Measurements from ENCODE around the gene PITPNC1.

The PITPNC1 gene

GRCh38 chr17:67542219-67543114, 165.4 kb downstream of the PITPNC1 start:
- no peak overlapping the region for H2AK5ac ChIP-seq (ENCODE audit: low read depth, low read length)
- no peak overlapping the region for H3K14ac ChIP-seq (ENCODE audit: low read length)
- no peak overlapping the region for H3K18ac ChIP-seq (ENCODE audit: low read length)
- H3K23ac ChIP-seq (ENCODE audit: low read depth, low read length, poor library complexity), result no peak overlapping the region
- no peak overlapping the region for H3K9ac ChIP-seq (ENCODE audit: low read depth, low read length, poor library complexity)
- peaks cover 0 to 3% of the 10 kb centered on the region in 2 donors for H3K4me1 ChIP-seq (ENCODE audit: control insufficient read depth in 2 of 2, insufficient read depth in 1 of 2, low read depth in 1 of 2, low read length in 2 of 2)
- H4K91ac ChIP-seq (ENCODE audit: low read depth, low read length, poor library complexity), result no peak overlapping the region
- no peak for DNase-seq (ENCODE audit: low spot score)
- no peak overlapping the region for H2BK120ac ChIP-seq (ENCODE audit: low read depth, low read length)
- H3K79me1 ChIP-seq (ENCODE audit: low read depth, low read length), result no peaks in the 10 kb centered on the region
- H4K8ac ChIP-seq (ENCODE audit: low read depth, low read length), result no peak overlapping the region
- no peaks in the 10 kb centered on the region for H3K36me3 ChIP-seq (replicated peaks in 1 of 2; ENCODE audit: control insufficient read depth in 2 of 2, insufficient read depth in 2 of 2, low read length in 2 of 2)
- no peak overlapping the region for H3K4me3 ChIP-seq (ENCODE audit: low read length in 2 of 2)
- H3K27ac ChIP-seq (replicated peaks; ENCODE audit: low read length), result no peak overlapping the region
- no peak overlapping the region for H2AFZ ChIP-seq (ENCODE audit: low read length)
- WGBS, 2 donors (ENCODE audit: extremely low coverage in 2 of 2, insufficient read length in 2 of 2, insufficient replicate concordance in 1 of 2), result no CpG with 5 or more reads among the region's 11 CpGs
- H3K4me2 ChIP-seq (ENCODE audit: insufficient read depth, low read length, poor library complexity, severe bottlenecking), result no peak overlapping the region
- no peak overlapping the region for H2BK15ac ChIP-seq (ENCODE audit: low read length)
- H3K27me3 ChIP-seq (ENCODE audit: control insufficient read depth in 3 of 3, insufficient read depth in 3 of 3, low read depth in 1 of 3, low read length in 3 of 3), result no peaks in the 10 kb centered on the region
- H3K9me3 ChIP-seq (replicated peaks in 1 of 2; ENCODE audit: control insufficient read depth in 2 of 2, insufficient read depth in 1 of 2, low read depth in 1 of 2, low read length in 2 of 2), result no peaks in the 10 kb centered on the region
- H3K4ac ChIP-seq (ENCODE audit: low read length), result no peak overlapping the region
- H2BK12ac ChIP-seq (ENCODE audit: low read length), result no peak overlapping the region
- no peak overlapping the region for H2BK5ac ChIP-seq (ENCODE audit: low read length)

- Histone ChIP-seq H2BK12ac (ENCODE audit: low read length) (no peak overlapping the region), H3K36me3 (replicated peaks in 1 of 2; ENCODE audit: control insufficient read depth in 2 of 2, insufficient read depth in 2 of 2, low read length in 2 of 2) (no peaks in the 10 kb centered on the region), H3K9ac (ENCODE audit: low read depth, low read length, poor library complexity) (no peak overlapping the region), H3K4ac (ENCODE audit: low read length) (no peak overlapping the region), H3K27ac (replicated peaks; ENCODE audit: low read length) (no peak overlapping the region), H3K9me3 (replicated peaks in 1 of 2; ENCODE audit: control insufficient read depth in 2 of 2, insufficient read depth in 1 of 2, low read depth in 1 of 2, low read length in 2 of 2) (no peaks in the 10 kb centered on the region), H3K4me2 (ENCODE audit: insufficient read depth, low read length, poor library complexity, severe bottlenecking) (no peak overlapping the region), H2BK120ac (ENCODE audit: low read depth, low read length) (no peak overlapping the region), H3K14ac (ENCODE audit: low read length) (no peak overlapping the region), H2AFZ (ENCODE audit: low read length) (no peak overlapping the region), H2BK5ac (ENCODE audit: low read length) (no peak overlapping the region), H3K27me3 (ENCODE audit: control insufficient read depth in 3 of 3, insufficient read depth in 3 of 3, low read depth in 1 of 3, low read length in 3 of 3) (no peaks in the 10 kb centered on the region), H3K4me1 (ENCODE audit: control insufficient read depth in 2 of 2, insufficient read depth in 1 of 2, low read depth in 1 of 2, low read length in 2 of 2) (peaks cover 0 to 3% of the 10 kb centered on the region in 2 donors), H4K91ac (ENCODE audit: low read depth, low read length, poor library complexity) (no peak overlapping the region), H3K4me3 (ENCODE audit: low read length in 2 of 2) (no peak overlapping the region), H2AK5ac (ENCODE audit: low read depth, low read length) (no peak overlapping the region), H2BK15ac (ENCODE audit: low read length) (no peak overlapping the region), H4K8ac (ENCODE audit: low read depth, low read length) (no peak overlapping the region), H3K23ac (ENCODE audit: low read depth, low read length, poor library complexity) (no peak overlapping the region), H3K79me1 (ENCODE audit: low read depth, low read length) (no peaks in the 10 kb centered on the region), H3K18ac (ENCODE audit: low read length) (no peak overlapping the region)
- WGBS, 2 donors (ENCODE audit: extremely low coverage in 2 of 2, insufficient read length in 2 of 2, insufficient replicate concordance in 1 of 2), result no CpG with 5 or more reads among the region's 6 CpGs
- no peak for DNase-seq (ENCODE audit: low spot score)
Observed at GRCh38 chr17:67544364-67544955, 167.4 kb downstream of the PITPNC1 start.

DNA sequence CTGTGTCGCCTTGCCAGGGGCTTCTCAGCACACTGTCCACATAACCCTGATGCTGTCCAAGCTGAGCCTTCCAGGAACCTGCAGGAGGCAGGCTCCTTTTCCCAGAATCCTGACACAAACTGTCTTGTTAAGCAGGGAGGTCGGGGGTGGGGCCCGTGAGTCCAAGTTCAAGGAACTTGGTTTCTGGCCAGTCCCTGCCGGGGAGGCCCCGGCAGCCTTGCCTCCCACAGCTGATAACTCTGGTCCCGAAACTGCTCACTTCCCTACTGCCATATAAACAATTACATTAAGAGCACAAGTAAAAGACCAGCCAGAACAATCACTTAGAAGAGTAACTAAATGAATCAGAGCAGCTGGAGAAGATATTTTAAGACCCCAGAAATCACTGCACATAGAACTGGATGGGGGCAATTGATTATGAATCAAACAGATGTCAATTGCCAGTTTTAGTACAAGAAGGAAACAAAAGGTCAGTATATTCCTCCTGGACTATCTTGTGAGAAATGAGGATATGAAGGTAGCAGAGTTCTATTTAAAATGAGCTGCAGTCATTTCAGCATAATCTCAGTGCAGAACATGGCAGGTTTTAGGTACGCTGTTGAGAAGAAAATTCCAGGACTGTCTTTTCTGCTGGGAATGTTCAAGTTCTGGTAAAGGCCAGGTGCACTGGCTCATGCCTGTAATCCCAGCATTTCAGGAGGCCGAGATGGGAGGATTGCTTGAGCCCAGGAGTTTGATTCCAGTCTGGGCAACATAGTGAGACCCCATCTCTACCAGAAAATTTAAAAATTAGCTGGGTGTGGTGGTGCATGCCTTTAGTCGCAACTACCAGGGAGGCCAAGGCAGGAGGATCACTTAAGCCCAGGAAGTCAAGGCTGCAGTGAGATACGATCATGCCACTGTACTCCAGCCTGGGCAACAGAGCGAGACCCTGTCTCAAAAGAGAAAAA, 169.8 kb downstream of the PITPNC1 start:
- no peak overlapping the region for H3K18ac ChIP-seq (ENCODE audit: low read length)
- no peak overlapping the region for H3K27ac ChIP-seq (replicated peaks; ENCODE audit: low read length)
- no peak for DNase-seq (ENCODE audit: low spot score)

More for the DNA sequence above, 169.8 kb downstream of the PITPNC1 start:
- H3K4ac ChIP-seq (ENCODE audit: low read length), result no peak overlapping the region
- H3K4me2 ChIP-seq (ENCODE audit: insufficient read depth, low read length, poor library complexity, severe bottlenecking), result no peak overlapping the region
- H2AFZ ChIP-seq (ENCODE audit: low read length), result no peak overlapping the region
- H2AK5ac ChIP-seq (ENCODE audit: low read depth, low read length), result no peak overlapping the region
- H3K9ac ChIP-seq (ENCODE audit: low read depth, low read length, poor library complexity), result no peak overlapping the region
- no peak overlapping the region for H3K14ac ChIP-seq (ENCODE audit: low read length)
- no peak overlapping the region for H4K8ac ChIP-seq (ENCODE audit: low read depth, low read length)
- H3K4me3 ChIP-seq (ENCODE audit: low read length in 2 of 2), result no peak overlapping the region
- H3K23ac ChIP-seq (ENCODE audit: low read depth, low read length, poor library complexity), result no peak overlapping the region
- no peak overlapping the region for H4K91ac ChIP-seq (ENCODE audit: low read depth, low read length, poor library complexity)
- H2BK12ac ChIP-seq (ENCODE audit: low read length), result no peak overlapping the region
- no peak overlapping the region for H2BK120ac ChIP-seq (ENCODE audit: low read depth, low read length)
- no peaks in the 10 kb centered on the region for H3K79me1 ChIP-seq (ENCODE audit: low read depth, low read length)
- peaks cover 1 to 3% of the 10 kb centered on the region in 2 donors for H3K4me1 ChIP-seq (ENCODE audit: control insufficient read depth in 2 of 2, insufficient read depth in 1 of 2, low read depth in 1 of 2, low read length in 2 of 2)
- WGBS, 2 donors (ENCODE audit: extremely low coverage in 2 of 2, insufficient read length in 2 of 2, insufficient replicate concordance in 1 of 2), result no CpG with 5 or more reads among the region's 11 CpGs
- H3K27me3 ChIP-seq (ENCODE audit: control insufficient read depth in 3 of 3, insufficient read depth in 3 of 3, low read depth in 1 of 3, low read length in 3 of 3), result no peaks in the 10 kb centered on the region
- H2BK5ac ChIP-seq (ENCODE audit: low read length), result no peak overlapping the region
- H3K36me3 ChIP-seq (replicated peaks in 1 of 2; ENCODE audit: control insufficient read depth in 2 of 2, insufficient read depth in 2 of 2, low read length in 2 of 2), result no peaks in the 10 kb centered on the region
- no peaks in the 10 kb centered on the region for H3K9me3 ChIP-seq (replicated peaks in 1 of 2; ENCODE audit: control insufficient read depth in 2 of 2, insufficient read depth in 1 of 2, low read depth in 1 of 2, low read length in 2 of 2)
- no peak overlapping the region for H2BK15ac ChIP-seq (ENCODE audit: low read length)

Data from neuronal stem cell (in vitro differentiated cells).